GM18502 (cell line): ENCODE measurements around the gene HPS3.
A peak's percentile ranks its signal among the peaks of the same experiment; 100 is the strongest.
"Not testable (repeated sequence)": the region's sequence is repeated elsewhere in the genome, so short reads cannot be mapped to it uniquely, and the experiment has no call there.

Source experiments
- ATAC-seq: cut with Tn5 transposase; IDR thresholded peaks from one replicate; pipeline ENCODE4 v1.9.1; 2021; ENCODE audit warnings: mild to moderate bottlenecking; ENCODE audit not compliant: unreplicated experiment, poor library complexity

HPS3 gene, protein sequence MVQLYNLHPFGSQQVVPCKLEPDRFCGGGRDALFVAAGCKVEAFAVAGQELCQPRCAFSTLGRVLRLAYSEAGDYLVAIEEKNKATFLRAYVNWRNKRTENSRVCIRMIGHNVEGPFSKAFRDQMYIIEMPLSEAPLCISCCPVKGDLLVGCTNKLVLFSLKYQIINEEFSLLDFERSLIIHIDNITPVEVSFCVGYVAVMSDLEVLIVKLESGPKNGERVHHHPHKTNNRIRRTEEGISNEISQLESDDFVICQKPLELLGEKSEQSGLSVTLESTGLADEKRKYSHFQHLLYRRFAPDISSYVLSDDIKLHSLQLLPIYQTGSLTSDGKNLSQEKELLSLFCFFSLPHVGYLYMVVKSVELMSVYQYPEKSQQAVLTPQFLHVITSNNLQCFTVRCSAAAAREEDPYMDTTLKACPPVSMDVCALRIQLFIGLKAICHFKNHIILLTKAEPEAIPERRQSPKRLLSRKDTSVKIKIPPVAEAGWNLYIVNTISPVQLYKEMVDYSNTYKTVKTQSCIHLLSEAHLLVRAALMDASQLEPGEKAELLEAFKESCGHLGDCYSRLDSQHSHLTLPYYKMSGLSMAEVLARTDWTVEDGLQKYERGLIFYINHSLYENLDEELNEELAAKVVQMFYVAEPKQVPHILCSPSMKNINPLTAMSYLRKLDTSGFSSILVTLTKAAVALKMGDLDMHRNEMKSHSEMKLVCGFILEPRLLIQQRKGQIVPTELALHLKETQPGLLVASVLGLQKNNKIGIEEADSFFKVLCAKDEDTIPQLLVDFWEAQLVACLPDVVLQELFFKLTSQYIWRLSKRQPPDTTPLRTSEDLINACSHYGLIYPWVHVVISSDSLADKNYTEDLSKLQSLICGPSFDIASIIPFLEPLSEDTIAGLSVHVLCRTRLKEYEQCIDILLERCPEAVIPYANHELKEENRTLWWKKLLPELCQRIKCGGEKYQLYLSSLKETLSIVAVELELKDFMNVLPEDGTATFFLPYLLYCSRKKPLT

DNA sequence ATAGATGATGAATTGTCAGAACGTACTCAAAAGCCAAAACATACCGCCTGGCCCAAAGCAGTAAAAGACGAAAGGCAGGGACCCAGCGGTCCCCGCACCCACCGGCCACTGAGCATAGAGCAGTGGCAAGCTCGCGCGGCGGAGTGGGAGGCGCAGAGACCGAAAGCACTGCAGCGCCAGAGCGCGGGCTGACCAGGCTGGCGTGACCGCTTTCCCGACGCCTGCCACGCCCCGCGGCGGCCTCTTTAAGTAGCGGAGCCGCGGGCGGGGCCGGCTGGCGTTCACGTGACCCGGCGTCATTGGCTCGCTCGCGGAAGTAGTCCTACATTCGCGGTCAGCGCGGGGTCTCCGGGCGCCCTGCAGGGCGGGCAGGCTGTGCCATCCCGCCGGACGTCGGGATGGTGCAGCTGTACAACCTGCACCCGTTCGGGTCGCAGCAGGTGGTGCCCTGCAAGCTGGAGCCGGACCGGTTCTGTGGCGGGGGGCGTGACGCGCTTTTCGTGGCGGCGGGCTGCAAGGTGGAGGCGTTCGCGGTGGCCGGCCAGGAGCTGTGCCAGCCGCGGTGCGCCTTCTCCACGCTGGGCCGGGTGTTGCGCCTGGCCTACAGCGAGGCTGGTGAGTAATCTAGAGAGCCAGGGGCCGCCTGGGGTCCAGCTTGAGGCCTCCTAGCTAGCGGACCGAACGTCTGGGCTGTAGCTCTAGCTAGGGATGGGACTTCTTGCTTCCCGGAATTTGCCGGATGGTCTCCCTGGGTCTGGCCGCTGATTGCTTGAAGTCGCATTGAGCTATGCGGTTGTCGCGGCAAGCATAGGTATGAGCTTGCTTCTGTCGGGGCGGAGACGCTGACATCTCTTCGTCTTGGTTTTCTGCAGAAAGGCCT is at the start of gene HPS3:
HPS3 (plus strand) TSS at position 313 of the 880 bp plus-strand sequence; CDS start at position 399, 86 bp downstream.
- peak; percentile 94 for ATAC-seq

DNA sequence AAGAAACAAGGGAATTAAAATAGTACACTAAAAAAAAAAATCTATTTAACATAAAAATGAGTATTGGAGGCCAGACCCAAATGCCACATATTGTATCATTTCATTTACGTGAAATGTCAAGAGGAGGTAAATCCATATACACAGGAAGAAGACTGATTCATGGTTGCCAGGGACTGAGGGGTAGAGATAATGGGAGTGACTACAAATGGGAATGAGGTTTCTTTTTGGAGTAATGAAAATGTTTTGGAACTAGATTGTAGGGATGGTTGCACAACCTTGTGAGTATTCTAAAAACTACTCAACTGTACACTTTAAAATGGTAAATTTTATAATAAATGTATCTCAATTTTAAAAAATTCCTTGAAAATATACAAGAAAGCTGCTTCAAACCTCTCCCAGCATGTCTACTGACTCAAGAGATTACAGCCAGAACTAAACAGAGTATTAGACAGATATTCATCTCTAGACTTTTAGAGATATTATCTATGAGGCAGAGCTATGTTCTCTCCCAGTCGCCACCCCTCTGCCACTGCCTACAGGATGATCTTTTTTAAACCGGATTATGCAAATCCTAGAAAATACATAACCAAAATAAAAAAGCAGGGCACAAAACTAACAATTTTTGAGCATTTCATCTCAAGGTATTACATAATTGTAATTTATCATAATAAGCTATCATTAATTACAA is 49.3 kb upstream of the HPS3 start:
- ATAC-seq: no peak

DNA sequence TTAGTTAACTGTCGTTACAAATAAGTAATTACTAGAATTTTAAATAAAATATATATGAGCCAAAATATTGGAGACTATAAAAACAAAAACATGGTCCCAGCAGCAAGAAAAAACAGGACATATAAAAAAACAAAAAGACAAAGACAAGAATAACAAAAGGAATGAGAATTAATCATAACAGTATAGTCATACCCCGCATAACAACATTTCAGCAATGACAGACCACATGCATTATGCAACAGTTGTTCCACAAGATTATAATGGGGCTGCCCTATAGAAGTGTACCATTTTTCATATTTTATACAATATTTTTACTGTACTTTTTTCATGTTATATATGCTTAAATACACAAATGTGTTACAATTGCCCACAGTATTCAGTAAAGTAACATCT is 48.7 kb upstream of the HPS3 start:
- ATAC-seq: no peak

DNA sequence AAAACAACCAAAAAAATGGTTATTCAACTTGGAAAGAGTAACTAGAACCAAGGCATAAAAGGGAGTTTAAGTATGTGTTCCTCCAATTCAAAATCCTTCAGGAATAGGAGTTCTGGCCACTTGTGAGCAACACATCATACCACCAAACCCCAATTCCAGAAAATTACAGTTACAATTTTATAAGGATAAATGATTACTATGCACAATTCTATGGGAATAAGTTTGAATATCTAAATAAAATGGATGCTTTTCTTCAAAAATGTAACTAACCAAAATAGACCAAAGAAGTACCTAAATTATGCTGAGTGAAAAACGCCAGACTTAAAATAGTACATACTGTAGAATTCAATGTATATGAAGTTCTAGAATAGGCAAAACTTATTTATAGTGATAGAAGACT is 47.7 kb upstream of the HPS3 start:
- no peak for ATAC-seq

DNA sequence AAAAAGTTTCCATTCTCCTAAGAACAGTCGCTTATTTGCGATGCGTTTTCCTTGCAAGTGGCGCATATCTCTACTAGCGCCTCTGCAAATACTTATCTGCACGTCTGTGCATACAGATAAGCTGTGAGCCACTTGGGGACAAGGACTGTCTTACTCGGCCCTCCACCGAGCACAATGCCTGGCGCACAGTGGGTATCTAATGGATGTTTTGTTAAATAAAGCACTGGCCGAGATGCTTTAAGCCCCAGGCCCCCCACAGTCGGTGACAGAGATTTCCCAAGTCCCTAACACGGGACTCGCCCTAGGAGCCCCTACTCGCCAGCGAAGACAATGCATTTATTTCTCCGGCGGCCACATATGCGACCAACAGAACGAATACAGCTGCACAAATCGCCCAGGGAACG is 43.6 kb upstream of the HPS3 start:
- ATAC-seq: peak; percentile 41

DNA sequence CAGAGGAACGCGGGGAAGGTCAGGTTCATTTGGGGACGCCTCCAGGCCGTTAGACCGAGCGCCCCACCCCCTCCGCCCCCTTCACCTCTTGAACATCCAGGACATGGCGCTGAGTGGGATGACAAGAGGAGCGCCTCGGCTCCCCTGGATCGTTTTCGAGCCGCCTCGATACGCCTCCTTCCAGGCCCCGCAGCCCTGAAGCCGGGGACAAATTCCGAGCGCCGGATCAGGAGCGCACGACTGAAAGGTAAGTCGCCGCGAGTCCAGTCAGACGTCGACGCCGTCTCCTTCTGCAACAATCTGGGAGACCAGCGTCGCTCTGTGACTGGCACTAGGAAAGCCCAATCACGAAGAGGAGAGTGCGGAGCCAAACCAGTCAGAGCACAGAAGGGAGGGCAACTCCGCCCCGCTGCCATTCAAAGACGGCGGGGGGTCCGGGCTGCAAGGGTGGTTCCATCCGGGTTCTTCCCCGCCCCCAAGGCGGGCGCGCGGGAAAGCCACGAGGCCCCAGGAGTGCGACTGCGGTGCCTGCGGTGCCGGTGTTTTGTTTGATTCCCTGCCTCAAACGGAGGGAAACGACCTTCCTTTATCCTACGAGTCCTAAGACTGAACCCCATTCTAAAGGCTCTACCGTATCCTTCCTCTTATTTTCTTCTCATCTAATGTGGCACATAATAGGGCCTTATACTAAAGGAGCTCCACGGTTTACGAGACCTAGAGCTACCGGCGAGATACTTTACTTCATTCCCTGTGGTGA is 43.0 kb upstream of the HPS3 start, which contains the start of gene HLTF:
HLTF (minus strand) TSS at position 302 of the 757 bp plus-strand sequence; CDS start at position 105, 197 bp downstream.
- peak; percentile 99 for ATAC-seq

DNA sequence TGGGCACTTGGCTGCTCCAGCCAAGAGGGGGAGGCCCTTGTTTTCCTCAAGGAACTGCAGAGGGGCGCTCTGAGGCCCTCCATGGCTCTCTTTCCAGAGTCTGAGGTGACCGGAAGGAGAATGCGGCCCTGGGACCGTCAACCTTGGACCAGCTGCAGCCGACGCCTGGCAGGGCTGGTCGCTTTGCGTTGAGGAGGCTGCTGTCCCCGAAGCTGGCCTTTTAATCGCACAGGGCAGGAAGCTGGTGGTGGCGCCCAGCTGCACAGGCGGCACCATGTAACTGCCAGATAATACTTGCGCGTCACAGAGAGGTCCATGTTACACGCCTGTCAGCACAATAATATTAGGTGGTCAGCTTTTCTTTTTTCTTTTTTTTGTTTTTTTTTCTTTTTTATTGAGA is 42.2 kb upstream of the HPS3 start:
- no peak for ATAC-seq

DNA sequence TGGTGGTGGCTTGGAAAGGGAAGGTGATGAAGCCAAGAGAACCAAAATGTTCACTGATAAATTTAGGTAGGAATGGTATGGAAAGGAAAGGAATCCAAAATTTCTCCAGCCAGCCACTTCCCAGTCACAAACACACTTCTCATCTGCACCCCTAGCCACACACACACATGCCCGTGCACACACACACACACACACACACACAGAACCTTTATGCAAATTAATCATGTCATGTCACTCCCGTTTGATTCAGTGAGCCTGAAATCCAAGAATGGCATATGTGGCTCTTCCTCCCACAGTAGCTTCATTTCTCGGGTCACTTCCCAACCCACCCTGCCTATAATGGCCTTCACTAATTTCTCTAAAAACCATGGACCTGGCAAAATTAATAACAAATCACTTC is 40.0 kb upstream of the HPS3 start:
- no peak for ATAC-seq

DNA sequence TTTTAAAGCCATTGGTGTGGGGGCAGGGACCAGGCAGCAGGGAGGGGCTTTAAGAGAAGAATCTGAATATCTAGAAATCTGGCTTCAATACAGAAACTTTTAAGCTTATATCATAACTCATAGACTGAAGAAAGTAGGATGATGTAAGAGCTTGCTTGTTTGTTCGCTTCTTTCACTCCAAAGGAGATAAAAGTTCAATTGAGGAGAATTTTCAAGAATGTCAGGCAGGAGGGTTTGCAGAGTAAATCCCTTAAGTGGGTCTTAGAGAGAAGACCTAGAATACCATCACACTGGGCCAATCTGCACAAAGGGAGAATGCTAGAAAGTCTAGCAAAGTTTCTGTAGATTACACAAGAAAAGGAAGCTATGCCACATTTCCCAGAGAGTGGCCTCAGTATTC is 39.0 kb upstream of the HPS3 start:
- no peak for ATAC-seq

DNA sequence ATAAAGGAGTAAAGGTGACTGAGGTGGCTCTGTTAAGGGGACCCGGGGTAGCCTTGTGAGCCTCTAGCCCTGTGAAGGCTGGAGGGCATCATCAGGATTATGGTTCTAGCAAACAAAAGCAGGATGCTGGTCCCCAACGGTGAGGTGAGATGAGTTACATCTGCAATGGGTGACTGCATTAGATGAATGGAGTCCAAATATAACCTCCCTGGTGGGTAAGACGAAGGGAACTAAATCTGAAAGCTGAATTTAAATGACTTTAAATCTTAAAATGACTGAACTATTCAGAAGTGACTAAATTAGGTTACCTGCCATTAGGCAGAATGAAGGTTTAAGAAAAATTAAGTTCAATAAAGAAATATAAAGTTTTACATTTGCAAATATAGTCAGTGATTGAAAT is 38.5 kb upstream of the HPS3 start:
- ATAC-seq: no peak

DNA sequence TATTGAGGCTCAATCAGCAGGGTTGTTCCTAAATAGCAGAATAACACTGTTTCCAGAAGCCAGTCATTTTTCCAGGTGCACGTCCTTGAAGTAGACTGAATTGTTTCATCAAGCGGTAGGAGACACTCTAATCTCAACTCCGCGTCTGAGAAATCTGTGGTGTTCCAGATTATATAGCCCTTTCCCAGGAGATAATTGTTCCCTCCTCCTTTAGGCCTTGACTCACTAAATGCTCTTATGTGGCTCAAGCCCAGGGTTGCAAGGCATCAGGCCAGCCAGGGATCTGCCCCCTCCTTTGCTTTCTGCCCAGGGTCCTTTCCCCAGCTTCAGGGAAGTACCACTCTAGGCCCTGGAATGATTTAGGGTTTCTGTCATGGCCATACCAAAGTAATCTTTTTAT is 37.5 kb upstream of the HPS3 start:
- ATAC-seq: no peak

DNA sequence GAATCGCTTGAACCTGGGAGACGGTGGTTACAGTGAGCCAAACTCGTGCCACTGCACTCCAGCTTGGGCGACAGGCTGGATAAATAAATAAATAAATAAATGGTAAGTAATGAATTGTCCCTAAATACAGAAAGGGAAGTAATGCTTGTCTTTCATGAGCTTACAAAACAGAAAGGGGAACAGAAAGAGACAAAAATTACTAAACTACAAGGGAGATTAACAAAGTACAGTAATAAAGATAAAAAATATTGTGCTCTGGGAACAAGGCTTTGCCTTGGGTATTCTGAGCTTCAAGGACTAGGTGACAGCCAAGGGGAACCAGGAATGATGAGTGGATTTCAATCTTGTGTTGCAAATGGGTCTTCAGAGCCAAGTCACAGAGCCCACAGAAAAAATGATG is 34.0 kb upstream of the HPS3 start:
- peak; percentile 93 for ATAC-seq

DNA sequence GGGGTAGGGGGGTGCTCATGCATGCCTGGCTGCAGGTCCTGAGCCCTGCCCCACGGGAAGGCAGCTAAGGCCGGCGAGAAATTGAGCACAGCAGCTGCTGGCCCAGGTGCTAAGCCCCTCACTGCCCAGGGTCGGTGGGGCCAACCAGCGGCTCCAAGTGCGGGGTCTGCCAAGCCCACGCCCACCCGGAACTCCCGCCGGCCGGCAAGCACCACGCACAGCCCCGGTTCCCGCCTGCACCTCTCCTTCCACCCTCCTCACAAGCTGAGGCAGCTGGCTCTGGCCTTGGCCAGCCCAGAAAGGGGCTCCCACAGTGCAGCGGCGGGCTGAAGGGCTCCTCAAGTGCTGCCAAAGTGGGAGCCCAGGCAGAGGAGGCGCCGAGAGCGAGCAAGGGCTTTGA is 31.5 kb upstream of the HPS3 start:
- ATAC-seq: not testable (repeated sequence)

DNA sequence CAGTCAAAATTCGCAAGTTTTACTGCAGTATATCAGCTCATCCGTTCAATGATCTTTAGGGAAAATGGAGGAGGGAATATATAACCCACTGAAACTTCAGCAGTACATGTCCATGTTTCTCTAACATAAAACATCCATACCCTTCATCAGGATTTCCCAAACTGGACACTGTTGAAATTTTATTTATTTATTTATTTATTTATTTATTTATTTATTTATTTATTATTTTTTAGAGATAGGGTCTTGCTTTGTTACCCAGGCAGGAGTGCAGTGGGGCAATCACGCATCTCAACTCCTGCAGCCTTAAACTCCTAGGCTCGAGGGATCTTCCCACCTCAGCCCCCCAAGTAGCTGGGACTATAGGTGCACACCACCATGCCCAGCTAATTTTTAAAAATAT is 28.3 kb upstream of the HPS3 start:
- no peak for ATAC-seq

DNA sequence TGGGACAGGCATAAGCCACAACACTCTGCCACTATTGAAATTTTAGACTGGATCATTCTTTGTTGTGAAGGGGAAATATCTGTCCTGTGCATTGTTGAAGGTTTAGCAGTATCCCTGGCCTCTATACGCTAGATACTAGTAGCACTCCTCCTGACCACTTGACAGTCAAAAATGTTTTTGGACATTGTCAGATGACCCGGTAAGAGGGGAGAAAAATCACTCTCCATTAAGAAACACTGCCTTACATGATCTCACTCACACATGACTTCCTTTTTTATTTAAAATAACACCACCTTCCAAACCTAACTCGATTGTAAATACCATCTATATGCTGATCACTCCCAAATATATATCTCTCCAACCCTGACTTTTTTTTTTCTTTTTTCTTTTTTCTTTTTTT is 27.8 kb upstream of the HPS3 start:
- ATAC-seq: no peak

DNA sequence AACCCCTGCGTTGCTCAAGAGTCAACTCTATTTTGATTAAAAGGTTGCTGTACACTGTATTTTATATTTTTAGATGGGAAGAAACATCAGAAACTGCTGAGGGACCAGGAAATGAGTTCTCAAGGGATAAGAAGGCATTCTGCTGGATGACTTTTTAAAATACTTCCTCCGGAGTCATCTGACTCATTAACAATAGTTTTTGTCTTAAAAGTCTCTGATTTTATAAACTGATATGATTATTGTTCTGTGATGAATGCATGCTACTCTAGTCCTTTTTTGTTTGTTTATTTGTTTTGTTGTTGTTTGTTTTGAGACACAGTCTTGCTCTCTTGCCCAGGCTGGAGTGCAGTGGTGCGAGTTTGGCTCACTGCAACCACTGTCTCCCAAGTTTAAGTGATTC is 25.0 kb upstream of the HPS3 start:
- ATAC-seq: no peak

DNA sequence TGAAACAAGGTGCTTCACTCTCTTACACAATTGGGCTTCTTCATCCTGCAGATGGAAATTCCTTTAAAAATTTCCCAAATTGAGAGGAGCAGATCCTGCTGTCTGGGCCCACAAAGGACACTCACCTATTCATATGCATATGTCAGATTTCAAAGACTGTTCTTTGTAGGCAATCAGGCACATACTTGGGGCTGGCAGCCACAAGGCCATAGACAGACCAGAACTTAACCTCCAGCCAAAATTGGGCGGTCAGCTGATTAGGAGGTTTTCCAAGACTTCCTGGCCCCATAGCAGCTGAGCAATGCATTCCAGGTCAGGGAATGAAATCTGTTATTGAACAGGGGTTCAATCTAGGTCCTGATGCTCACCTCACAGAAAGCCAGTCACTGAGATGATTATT is 15.0 kb upstream of the HPS3 start:
- ATAC-seq: no peak

DNA sequence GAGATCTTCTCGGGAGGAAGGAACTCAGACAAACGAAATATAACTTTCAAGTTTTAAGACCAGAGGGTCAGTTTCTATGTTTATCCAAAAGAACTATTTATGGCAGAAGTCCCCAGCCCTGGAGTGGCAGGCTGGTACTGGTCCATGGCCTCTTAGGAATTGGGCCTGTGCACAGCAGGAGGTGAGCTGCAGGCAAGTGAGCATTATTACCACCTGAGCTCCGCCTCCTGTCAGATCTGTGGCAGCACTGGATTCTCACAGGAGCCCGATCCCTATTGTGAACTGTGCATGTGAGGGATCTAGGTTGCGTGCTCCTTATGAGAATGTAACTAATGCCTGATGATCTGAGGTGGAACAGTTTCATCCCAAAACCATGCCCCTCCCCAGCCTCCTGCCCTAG is 14.3 kb upstream of the HPS3 start:
- ATAC-seq: no peak

DNA sequence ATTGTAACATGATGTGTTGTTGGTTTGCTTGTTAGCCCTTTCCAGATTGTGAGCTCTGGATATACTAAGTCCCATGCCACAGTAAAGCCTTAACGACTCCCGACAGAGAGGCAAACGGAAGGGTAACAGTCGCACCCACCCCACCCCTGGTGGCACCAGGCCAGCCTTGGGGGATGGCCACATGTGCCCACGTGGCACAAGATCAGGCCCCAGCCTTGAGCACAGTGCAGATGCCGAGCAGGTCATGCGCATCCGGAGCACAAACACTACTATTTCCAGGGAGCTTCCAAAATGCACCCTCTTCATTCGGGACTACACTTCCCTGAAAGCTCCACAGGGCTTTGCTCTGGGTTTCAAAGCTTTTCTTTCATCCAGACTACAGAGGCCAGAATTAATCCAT is 10.7 kb upstream of the HPS3 start:
- ATAC-seq: no peak
